GM12872 (cell line): ENCODE results near the gene GCNA.

ENCODE experiments used
- TF ChIP-seq, protein P1 (sequence below): IDR thresholded peaks from 3 replicates; pipeline ENCODE4 v1.5.1; 2011; ENCODE audit warnings: low read depth, mild to moderate bottlenecking, low read length, moderate library complexity; ENCODE audit not compliant: insufficient read depth

The GCNA gene

GRCh38 chrX:71659342-71659741 lies 81.1 kb downstream of the GCNA start:
- TF ChIP-seq, protein P1, sequence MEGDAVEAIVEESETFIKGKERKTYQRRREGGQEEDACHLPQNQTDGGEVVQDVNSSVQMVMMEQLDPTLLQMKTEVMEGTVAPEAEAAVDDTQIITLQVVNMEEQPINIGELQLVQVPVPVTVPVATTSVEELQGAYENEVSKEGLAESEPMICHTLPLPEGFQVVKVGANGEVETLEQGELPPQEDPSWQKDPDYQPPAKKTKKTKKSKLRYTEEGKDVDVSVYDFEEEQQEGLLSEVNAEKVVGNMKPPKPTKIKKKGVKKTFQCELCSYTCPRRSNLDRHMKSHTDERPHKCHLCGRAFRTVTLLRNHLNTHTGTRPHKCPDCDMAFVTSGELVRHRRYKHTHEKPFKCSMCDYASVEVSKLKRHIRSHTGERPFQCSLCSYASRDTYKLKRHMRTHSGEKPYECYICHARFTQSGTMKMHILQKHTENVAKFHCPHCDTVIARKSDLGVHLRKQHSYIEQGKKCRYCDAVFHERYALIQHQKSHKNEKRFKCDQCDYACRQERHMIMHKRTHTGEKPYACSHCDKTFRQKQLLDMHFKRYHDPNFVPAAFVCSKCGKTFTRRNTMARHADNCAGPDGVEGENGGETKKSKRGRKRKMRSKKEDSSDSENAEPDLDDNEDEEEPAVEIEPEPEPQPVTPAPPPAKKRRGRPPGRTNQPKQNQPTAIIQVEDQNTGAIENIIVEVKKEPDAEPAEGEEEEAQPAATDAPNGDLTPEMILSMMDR = no peak

GRCh38 chrX:71659959-71660358 lies 81.7 kb downstream of the GCNA start:
- TF ChIP-seq, protein P1 = no peak

DNA sequence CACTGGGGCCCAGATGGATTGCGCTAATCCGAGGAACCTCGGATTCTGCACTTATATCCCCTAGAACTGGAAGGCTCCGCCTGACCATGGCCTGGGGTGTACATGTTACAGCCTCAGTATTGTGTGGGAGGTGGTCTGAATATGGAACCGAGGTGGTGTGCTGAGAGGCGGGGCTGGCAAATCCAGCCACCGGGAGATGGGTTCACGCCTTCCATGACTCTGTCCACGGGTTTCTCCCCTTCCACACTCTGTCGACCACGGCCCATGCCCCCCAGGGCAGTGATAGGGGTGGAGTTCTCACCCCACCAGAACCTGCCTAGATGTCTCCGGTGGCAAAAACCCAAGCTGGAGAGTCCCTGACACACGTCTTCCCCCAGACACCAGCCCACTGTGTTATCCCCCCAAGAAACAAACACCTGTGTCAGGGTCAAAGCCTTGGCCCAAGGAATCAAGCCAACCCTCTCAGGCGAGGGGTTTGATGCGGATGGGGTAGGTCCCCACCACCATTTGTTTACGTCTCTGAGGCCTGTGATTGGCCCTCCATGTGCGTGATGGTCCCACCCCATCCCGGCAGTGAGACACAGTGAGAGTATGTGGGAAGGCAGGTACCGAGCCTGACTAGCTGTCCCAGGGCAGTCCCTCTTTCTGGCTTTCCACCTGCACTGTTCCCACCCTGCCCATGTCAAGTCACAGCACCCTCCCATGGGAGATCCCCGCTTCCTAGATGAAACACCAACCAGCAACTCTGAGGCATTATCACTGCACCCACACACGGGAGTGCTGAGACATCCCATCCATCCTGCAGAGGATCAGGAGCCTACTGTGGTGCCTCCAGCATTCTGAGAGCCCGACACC lies 82.6 kb downstream of the GCNA start:
- TF ChIP-seq, protein P1 = no peak

DNA sequence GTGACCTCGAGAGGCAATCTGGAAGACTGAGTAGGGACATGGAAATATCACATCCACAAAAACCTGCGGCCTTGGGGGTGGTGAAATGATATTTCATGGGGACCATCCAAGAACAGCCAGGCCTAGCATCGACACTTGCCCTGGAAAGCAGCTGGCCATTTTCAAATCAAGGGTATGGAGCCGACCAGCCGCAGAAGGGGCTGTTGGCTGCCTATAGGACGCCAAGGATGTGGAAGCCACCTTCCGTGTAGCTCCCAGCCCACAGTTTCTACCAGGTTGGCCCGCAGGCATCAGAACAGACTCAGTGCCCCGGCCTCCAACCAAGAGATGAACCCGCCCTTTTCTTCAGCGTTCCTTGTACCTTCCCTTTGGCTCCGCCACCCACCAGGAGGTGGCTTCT lies 83.7 kb downstream of the GCNA start:
- TF ChIP-seq, protein P1 = no peak
